GM12878 (cell line): ENCODE data around the gene APOC1. TPM values are rescaled to one million over a fixed set of nuclear protein-coding genes. Genes with fewer than 3 reads are reported as not detected.

Source experiments
- ATAC-seq: fragments of 200-7000 bp; cut with Tn5 transposase; 3 replicates; pipeline ENCODE4 v1.9.1; 2020; ENCODE audit warnings: mild to moderate bottlenecking, moderate library complexity
- BruUV-seq: library from RNA; stranded (reverse); fragments of 400-500 nt; replicated peaks from 2 replicates; lab custom pipeline; 2021; lab: Mats Ljungman, UMichigan
- CTCF ChIA-PET: fragments of 300-600 bp; sonication (Branson Sonifier 250); formaldehyde crosslinking; extraction: SDS; loops from one replicate; lab custom pipeline; 2021; ENCODE audit warnings: inconsistent platforms; lab: Yijun Ruan, JAX
- POLR2A ChIA-PET: fragments of 350-600 bp; formaldehyde crosslinking; extraction: SDS; loops from one replicate; lab custom pipeline; 2021; ENCODE audit warnings: inconsistent platforms; lab: Charles Lee
- RAD21 ChIA-PET: fragments of 300-600 bp; sonication (Branson Sonifier 250); formaldehyde crosslinking; loops from one replicate; lab custom pipeline; 2023; ENCODE audit warnings: antibody characterized with exemption; ENCODE audit not compliant: unreplicated experiment; lab: Charles Lee
- SMC1A ChIA-PET: fragments of 300-600 bp; sonication (Branson Sonifier 250); formaldehyde crosslinking; loops from one replicate; lab custom pipeline; 2023; ENCODE audit not compliant: unreplicated experiment, uncharacterized antibody; lab: Charles Lee
- DNase-seq: peaks from one replicate; pipeline ENCODE4 v3.0.0-alpha.2; 2011; ENCODE audit warnings: low read depth, low spot score
- FAIRE-seq: peaks from 3 replicates; lab custom pipeline; 2011; peaks lifted over from hg19 to GRCh38; lab: Jason Lieb, UNC
- H2AFZ ChIP-seq: 2 replicates; pipeline ENCODE4 v1.6.0; 2011; ENCODE audit warnings: low read depth, low read length, control low read depth; ENCODE audit not compliant: control insufficient read depth
- H3K27ac ChIP-seq: 2 replicates; pipeline ENCODE4 v1.5.1; 2011; ENCODE audit warnings: control low read depth; ENCODE audit not compliant: control insufficient read depth, insufficient read depth
- H3K27me3 ChIP-seq, 2 experiments: replicated peaks in 1 of 2; 2 replicates each; pipeline versions ENCODE4 v1.6.0 to v1.6.1; 2011; ENCODE audit warnings: low read length in 1 of 2; ENCODE audit not compliant: control insufficient read depth in 2 of 2, insufficient read depth in 2 of 2
- H3K36me3 ChIP-seq, 2 experiments: 2 replicates each; pipeline ENCODE4 v1.5.1; 2011; ENCODE audit warnings: low read length in 1 of 2; ENCODE audit not compliant: control insufficient read depth in 2 of 2, insufficient read depth in 2 of 2
- H3K4me1 ChIP-seq: 2 replicates; pipeline ENCODE4 v1.6.1; 2011; ENCODE audit warnings: mild to moderate bottlenecking, low read length, moderate library complexity, mixed read lengths; ENCODE audit not compliant: control insufficient read depth, insufficient read depth
- H3K4me2 ChIP-seq: 2 replicates; pipeline ENCODE4 v1.6.0; 2011; ENCODE audit warnings: control low read depth; ENCODE audit not compliant: control insufficient read depth, insufficient read depth
- H3K4me3 ChIP-seq: fragments of 200-600 bp; sonication (generic); 2 replicates; pipeline ENCODE4 v1.5.1; 2016
- H3K79me2 ChIP-seq: 2 replicates; pipeline ENCODE4 v1.6.0; 2011; ENCODE audit warnings: low read length; ENCODE audit not compliant: control insufficient read depth, insufficient read depth
- H3K9ac ChIP-seq: 2 replicates; pipeline ENCODE4 v1.8.0; 2011; ENCODE audit warnings: low read length, control low read depth, mixed read lengths; ENCODE audit not compliant: control insufficient read depth, insufficient read depth
- H3K9me3 ChIP-seq: replicated peaks from 3 replicates; pipeline ENCODE4 v1.5.1; 2011; ENCODE audit warnings: mild to moderate bottlenecking, low read length; ENCODE audit not compliant: control insufficient read depth, insufficient read depth
- H4K20me1 ChIP-seq: 2 replicates; pipeline ENCODE4 v1.6.0; 2011; ENCODE audit not compliant: control insufficient read depth, insufficient read depth
- BHLHE40 ChIP-seq, 2 experiments: fragments of 450-650 bp in 1 of 2; IDR thresholded peaks; 2 replicates each; pipeline ENCODE4 v1.6.1; 2011 to 2017; ENCODE audit warnings: low read depth in 2 of 2, borderline replicate concordance in 1 of 2, improper control_type of control experiment in 1 of 2, low read length in 1 of 2, mild to moderate bottlenecking in 1 of 2
- CHD1 ChIP-seq: IDR thresholded peaks from 2 replicates; pipeline ENCODE4 v1.6.1; 2012; ENCODE audit warnings: low read depth, low read length, improper control_type of control experiment
- CUX1 ChIP-seq: IDR thresholded peaks from 2 replicates; pipeline ENCODE4 v1.6.1; 2012; ENCODE audit warnings: improper control_type of control experiment, low read depth, low read length; ENCODE audit not compliant: insufficient replicate concordance
- E4F1 ChIP-seq: fragments of 450-650 bp; IDR thresholded peaks from 2 replicates; pipeline ENCODE4 v1.6.1; 2018; ENCODE audit warnings: borderline replicate concordance, mild to moderate bottlenecking; ENCODE audit not compliant: partially characterized antibody
- EZH2 ChIP-seq: IDR thresholded peaks from 2 replicates; pipeline ENCODE4 v1.6.1; 2012; ENCODE audit warnings: low read depth, mild to moderate bottlenecking, control low read depth, inconsistent platforms, low read length, borderline replicate concordance; ENCODE audit not compliant: control insufficient read depth
- JUNB ChIP-seq: IDR thresholded peaks from 2 replicates; pipeline ENCODE4 v1.6.1; 2016; ENCODE audit warnings: antibody characterized with exemption, mild to moderate bottlenecking
- PML ChIP-seq: IDR thresholded peaks from 2 replicates; pipeline ENCODE4 v1.6.1; 2012; ENCODE audit warnings: low read length, inconsistent platforms
- ZNF384 ChIP-seq: IDR thresholded peaks from 2 replicates; pipeline ENCODE4 v1.6.1; 2012; ENCODE audit warnings: low read depth, mild to moderate bottlenecking, low read length, improper control_type of control experiment, borderline replicate concordance
- WGBS: methylation state at CpG from one replicate; pipeline ENCODE4 v1.1.6; 2016; ENCODE audit warnings: low lambda C conversion rate; ENCODE audit not compliant: insufficient replicate concordance, insufficient coverage; ENCODE audit errors: missing lambda C conversion rate; 5-methylcytosine and 5-hydroxymethylcytosine counted together
- in situ Hi-C: fragments of 300-500 bp; cut with MboI; formaldehyde crosslinking; loops from 9 replicates; pipeline ENCODE4 v1.14.3; 2018; ENCODE audit warnings: mixed read lengths
- intact Hi-C: fragments of 100-400 bp; cut with micrococcal nuclease; formaldehyde crosslinking; loops from one replicate; pipeline ENCODE4 v1.14.2; 2022; ENCODE audit not compliant: unreplicated experiment
- polyA plus RNA-seq, 11 experiments: library from polyadenylated mRNA; depleted of rRNA in 4 of 11; unstranded in 6 of 11; stranded (reverse) in 5 of 11; fragments of >200 nt; fragmentation: Nextera tagmentation in 4 of 11; fragmentation: Illumina TruSeq in 1 of 11; extraction: Ambion mirVana in 4 of 11; extraction: Trizol in 1 of 11; gene quantifications; 1 replicate in 1 of 11; 2 replicates in 10 of 11; pipeline versions ENCODE4 v1.2.1 to v1.2.3, GENCODE V29; 2011 to 2016; ENCODE audit warnings: inconsistent platforms in 2 of 11, missing spikeins in 2 of 11, low read depth in 1 of 11
- total RNA-seq, 4 experiments: library from RNA; depleted of rRNA in 3 of 4; stranded (reverse); fragments of >200 nt in 3 of 4; fragmentation: Illumina TruSeq in 1 of 4; extraction: Trizol in 1 of 4; gene quantifications; 2 replicates each; pipeline versions ENCODE4 v1.2.1 to v1.2.3, GENCODE V29; 2013 to 2021
- TF ChIP-seq, protein P1 (sequence below): IDR thresholded peaks from 2 replicates; pipeline ENCODE4 v1.6.1; 2012; ENCODE audit warnings: mild to moderate bottlenecking, low read depth, low read length

APOC1 gene
- total and polyA plus RNA-seq, 10 of the 15 experiments (the other 5 are each of a cell fraction or from before 2014, with no cell fraction given): 0.73 to 4.0 (median 2.6) TPM

- no peak for TF ChIP-seq EZH2
- TF ChIP-seq CUX1: no peak
- TF ChIP-seq, protein P1, sequence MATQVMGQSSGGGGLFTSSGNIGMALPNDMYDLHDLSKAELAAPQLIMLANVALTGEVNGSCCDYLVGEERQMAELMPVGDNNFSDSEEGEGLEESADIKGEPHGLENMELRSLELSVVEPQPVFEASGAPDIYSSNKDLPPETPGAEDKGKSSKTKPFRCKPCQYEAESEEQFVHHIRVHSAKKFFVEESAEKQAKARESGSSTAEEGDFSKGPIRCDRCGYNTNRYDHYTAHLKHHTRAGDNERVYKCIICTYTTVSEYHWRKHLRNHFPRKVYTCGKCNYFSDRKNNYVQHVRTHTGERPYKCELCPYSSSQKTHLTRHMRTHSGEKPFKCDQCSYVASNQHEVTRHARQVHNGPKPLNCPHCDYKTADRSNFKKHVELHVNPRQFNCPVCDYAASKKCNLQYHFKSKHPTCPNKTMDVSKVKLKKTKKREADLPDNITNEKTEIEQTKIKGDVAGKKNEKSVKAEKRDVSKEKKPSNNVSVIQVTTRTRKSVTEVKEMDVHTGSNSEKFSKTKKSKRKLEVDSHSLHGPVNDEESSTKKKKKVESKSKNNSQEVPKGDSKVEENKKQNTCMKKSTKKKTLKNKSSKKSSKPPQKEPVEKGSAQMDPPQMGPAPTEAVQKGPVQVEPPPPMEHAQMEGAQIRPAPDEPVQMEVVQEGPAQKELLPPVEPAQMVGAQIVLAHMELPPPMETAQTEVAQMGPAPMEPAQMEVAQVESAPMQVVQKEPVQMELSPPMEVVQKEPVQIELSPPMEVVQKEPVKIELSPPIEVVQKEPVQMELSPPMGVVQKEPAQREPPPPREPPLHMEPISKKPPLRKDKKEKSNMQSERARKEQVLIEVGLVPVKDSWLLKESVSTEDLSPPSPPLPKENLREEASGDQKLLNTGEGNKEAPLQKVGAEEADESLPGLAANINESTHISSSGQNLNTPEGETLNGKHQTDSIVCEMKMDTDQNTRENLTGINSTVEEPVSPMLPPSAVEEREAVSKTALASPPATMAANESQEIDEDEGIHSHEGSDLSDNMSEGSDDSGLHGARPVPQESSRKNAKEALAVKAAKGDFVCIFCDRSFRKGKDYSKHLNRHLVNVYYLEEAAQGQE: no peak
- no peak for TF ChIP-seq ZNF384
- no peak for TF ChIP-seq PML
- TF ChIP-seq E4F1: no peak
- no peak for TF ChIP-seq BHLHE40 (IDR thresholded peaks at IDR 0.05; ENCODE audit: borderline replicate concordance in 1 of 2, low read depth in 2 of 2, low read length in 1 of 2)
- TF ChIP-seq JUNB: no peak
- TF ChIP-seq CHD1: no peak
- TF ChIP-seq, all 136 proteins: peak for 0
- H3K79me2 ChIP-seq: no peaks in the 10 kb centered on the region
- H3K27me3 ChIP-seq: no peaks in the 10 kb centered on the region; a peak in 1 of 4 replicates
- H3K9ac ChIP-seq: no peak overlapping the region
- no peak overlapping the region for H3K4me3 ChIP-seq
- SMC1A ChIA-PET: no interaction called here
- H2AFZ ChIP-seq: no peak overlapping the region
- H3K4me2 ChIP-seq: no peak overlapping the region
- in situ Hi-C loops (no loop called here), intact Hi-C loops (no loop called here)
- CTCF ChIA-PET: no interaction called here
- DNase-seq (no peak), FAIRE-seq (no peak), ATAC-seq (no peak)
- POLR2A ChIA-PET: no interaction called here
- 21% methylated on average over 19 of the region's 26 CpGs for WGBS
- no peaks in the 10 kb centered on the region for H3K36me3 ChIP-seq
- RAD21 ChIA-PET: no interaction called here
- BruUV-seq: no TSS peak
- no peaks in the 10 kb centered on the region for H4K20me1 ChIP-seq
- H3K9me3 ChIP-seq: no peaks in the 10 kb centered on the region
- no peak overlapping the region for H3K27ac ChIP-seq
- H3K4me1 ChIP-seq: no peaks in the 10 kb centered on the region
Observed at GRCh38 chr19:44878120-44878865, 36.1 kb upstream of the APOC1 start.
